Activated naive CD8-positive, alpha-beta T cell treated with anti-CD3 and anti-CD28 coated beads, Interleukin-2, amount 50 U/mL, for 24 hours (primary cell): ENCODE measurements around the gene CA14.
"Not testable (repeated sequence)": the region's sequence is repeated elsewhere in the genome, so short reads cannot be mapped to it uniquely, and the experiment has no call there.

Experiments used
- ATAC-seq: fragments of 150-1000 bp; cut with Tn5 transposase; one replicate; pipeline ENCODE4 v1.10.0; 2021
- DNase-seq: peaks from one replicate; pipeline ENCODE4 v3.0.0; 2021
- H3K27ac Mint-ChIP-seq: one replicate; pipeline ENCODE4 v1.8.0; 2021; ENCODE audit warnings: mild to moderate bottlenecking, mixed read lengths
- H3K27me3 Mint-ChIP-seq: one replicate; pipeline ENCODE4 v1.8.0; 2021; ENCODE audit warnings: mixed read lengths
- H3K36me3 Mint-ChIP-seq: one replicate; pipeline ENCODE4 v1.8.0; 2021; ENCODE audit warnings: low read depth, mixed read lengths
- H3K4me1 Mint-ChIP-seq: one replicate; pipeline ENCODE4 v1.8.0; 2021; ENCODE audit warnings: mixed read lengths
- H3K4me3 Mint-ChIP-seq: one replicate; pipeline ENCODE4 v1.8.0; 2021; ENCODE audit warnings: mild to moderate bottlenecking, moderate library complexity, mixed read lengths
- H3K9me3 Mint-ChIP-seq: one replicate; pipeline ENCODE4 v1.8.0; 2021; ENCODE audit warnings: mixed read lengths

The CA14 gene

GRCh38 chr1:150281758-150282557 lies 24.4 kb downstream of the CA14 start, which contains the start of gene CIART:
Gene CIART (plus strand): TSS chr1:150282554. CDS start chr1:150283268, 714 bp downstream.
- peaks cover 7% of the 10 kb centered on the region for H3K9me3 Mint-ChIP-seq
- H3K36me3 Mint-ChIP-seq: peaks cover 4% of the 10 kb centered on the region
- peaks cover 7% of the 10 kb centered on the region for H3K27me3 Mint-ChIP-seq
- peak within 1 kb of the TSS; percentile 78 for H3K4me3 Mint-ChIP-seq
- DNase-seq: peak; percentile 71
- H3K4me1 Mint-ChIP-seq: peaks cover 26% of the 10 kb centered on the region
- peak within 1 kb of the TSS; percentile 81 for H3K27ac Mint-ChIP-seq
- peak; percentile 96 for ATAC-seq

DNA sequence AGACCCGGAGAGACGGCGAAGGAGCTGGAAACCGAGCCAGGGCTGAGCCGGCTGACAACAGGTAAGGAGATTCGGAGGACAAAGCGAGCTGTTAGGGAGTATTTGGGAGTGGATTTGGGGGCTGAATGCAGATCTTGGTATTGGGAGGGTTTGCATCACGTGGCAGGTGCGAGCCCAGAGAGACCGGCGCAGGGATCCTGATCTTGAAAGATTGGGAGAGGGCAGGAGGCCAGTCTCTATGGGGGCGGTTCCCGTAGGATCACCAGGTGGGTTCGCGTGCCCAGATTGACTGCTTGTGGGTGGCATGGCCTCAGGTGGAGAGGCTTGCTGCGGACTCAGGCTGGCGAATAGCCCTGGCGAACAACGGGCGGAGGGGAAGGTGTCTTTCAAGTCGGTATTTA lies 25.0 kb downstream of the CA14 start:
- no peak for DNase-seq
- H3K4me1 Mint-ChIP-seq: peaks cover 26% of the 10 kb centered on the region
- no peak for ATAC-seq
- peaks cover 4% of the 10 kb centered on the region for H3K36me3 Mint-ChIP-seq
- peaks cover 7% of the 10 kb centered on the region for H3K9me3 Mint-ChIP-seq
- peak overlapping the region; percentile 81 for H3K27ac Mint-ChIP-seq
- H3K27me3 Mint-ChIP-seq: peaks cover 7% of the 10 kb centered on the region
- peak overlapping the region; percentile 78 for H3K4me3 Mint-ChIP-seq

- peaks cover 7% of the 10 kb centered on the region for H3K9me3 Mint-ChIP-seq
- peaks cover 26% of the 10 kb centered on the region for H3K4me1 Mint-ChIP-seq
- H3K27ac Mint-ChIP-seq: no peak overlapping the region
- ATAC-seq: no peak
- H3K4me3 Mint-ChIP-seq: no peak overlapping the region
- H3K27me3 Mint-ChIP-seq: peaks cover 7% of the 10 kb centered on the region
- peaks cover 4% of the 10 kb centered on the region for H3K36me3 Mint-ChIP-seq
- no peak for DNase-seq
These were observed 25.7 kb downstream of the CA14 start for GRCh38 chr1:150283260-150283659.

- DNase-seq: no peak
- ATAC-seq: no peak
- no peaks in the 10 kb centered on the region for H3K9me3 Mint-ChIP-seq
- no peak overlapping the region for H3K27ac Mint-ChIP-seq
- peaks cover 7% of the 10 kb centered on the region for H3K4me1 Mint-ChIP-seq
- no peak overlapping the region for H3K4me3 Mint-ChIP-seq
- peaks cover 1% of the 10 kb centered on the region for H3K36me3 Mint-ChIP-seq
- H3K27me3 Mint-ChIP-seq: no peaks in the 10 kb centered on the region
These were observed 30.8 kb downstream of the CA14 start for GRCh38 chr1:150288382-150288781.

- no peak for DNase-seq
- H3K36me3 Mint-ChIP-seq: peaks cover 2% of the 10 kb centered on the region
- no peak overlapping the region for H3K4me3 Mint-ChIP-seq
- peaks cover 11% of the 10 kb centered on the region for H3K4me1 Mint-ChIP-seq
- H3K27me3 Mint-ChIP-seq: no peaks in the 10 kb centered on the region
- H3K27ac Mint-ChIP-seq: no peak overlapping the region
- ATAC-seq: no peak
- H3K9me3 Mint-ChIP-seq: no peaks in the 10 kb centered on the region
These were observed 31.2 kb downstream of the CA14 start for GRCh38 chr1:150288822-150289221.

- Mint-ChIP-seq H3K4me3 (peak within 1 kb of the TSS; percentile 94), H3K27me3 (no peaks in the 10 kb centered on the region), H3K36me3 (peaks cover 38% of the 10 kb centered on the region), H3K27ac (peak within 1 kb of the TSS; percentile 98), H3K9me3 (no peaks in the 10 kb centered on the region), H3K4me1 (peaks cover 40% of the 10 kb centered on the region)
- DNase-seq (peak; percentile 88), ATAC-seq (peak; percentile 99)
These were observed 36.1 kb downstream of the CA14 start, which contains the start of gene MRPS21 for GRCh38 chr1:150293433-150294253. Gene MRPS21 (plus strand): TSS chr1:150293861. CDS start chr1:150294367, 506 bp downstream.

DNA sequence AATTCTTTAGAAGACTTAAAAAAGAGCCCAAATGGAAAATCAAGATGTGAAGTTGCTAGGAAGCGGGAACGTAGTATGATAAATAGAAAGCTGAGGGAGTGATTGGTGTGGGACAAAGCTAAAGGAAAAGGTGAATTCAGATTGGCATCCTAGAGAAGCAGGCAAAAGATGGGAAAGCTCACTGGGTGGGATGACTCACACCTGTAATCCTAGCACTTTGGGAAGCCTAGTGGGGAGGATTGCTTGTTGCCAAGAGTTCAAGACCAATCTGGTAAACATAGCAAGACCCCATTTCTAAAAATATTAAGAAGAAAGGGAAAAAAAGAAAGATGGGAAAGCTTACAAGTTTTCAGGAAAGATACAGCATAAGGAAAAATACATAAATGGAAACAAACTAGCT lies 37.9 kb downstream of the CA14 start:
- no peak for ATAC-seq
- H3K4me1 Mint-ChIP-seq: peaks cover 44% of the 10 kb centered on the region
- DNase-seq: no peak
- peak overlapping the region; percentile 71 for H3K27ac Mint-ChIP-seq
- H3K9me3 Mint-ChIP-seq: no peaks in the 10 kb centered on the region
- H3K4me3 Mint-ChIP-seq: peak overlapping the region; percentile 94
- peaks cover 49% of the 10 kb centered on the region for H3K36me3 Mint-ChIP-seq
- H3K27me3 Mint-ChIP-seq: no peaks in the 10 kb centered on the region

DNA sequence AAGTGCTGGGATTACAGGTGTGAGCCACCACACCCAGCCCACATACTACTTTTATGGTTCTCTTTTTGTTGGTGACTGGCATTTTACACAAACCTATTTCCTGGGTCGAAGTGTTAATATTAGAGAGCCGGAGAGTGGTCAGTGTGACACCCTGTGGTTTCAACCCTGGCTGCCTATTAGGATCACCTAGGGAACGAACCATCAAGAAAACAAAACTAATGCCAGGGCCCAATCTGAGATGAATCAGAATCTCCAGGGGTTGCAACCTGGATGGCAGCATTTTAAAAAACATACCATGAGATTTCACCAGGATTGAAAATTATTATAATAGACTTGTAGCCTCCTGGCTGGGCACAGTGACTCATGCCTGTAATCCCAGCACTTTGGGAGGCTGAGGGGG lies 42.1 kb downstream of the CA14 start:
- H3K36me3 Mint-ChIP-seq: peaks cover 54% of the 10 kb centered on the region
- H3K27me3 Mint-ChIP-seq: no peaks in the 10 kb centered on the region
- peaks cover 31% of the 10 kb centered on the region for H3K4me1 Mint-ChIP-seq
- ATAC-seq (no peak), DNase-seq (no peak)
- no peak overlapping the region for H3K27ac Mint-ChIP-seq
- no peaks in the 10 kb centered on the region for H3K9me3 Mint-ChIP-seq
- H3K4me3 Mint-ChIP-seq: no peak overlapping the region

- Mint-ChIP-seq H3K4me3 (no peak overlapping the region), H3K9me3 (no peaks in the 10 kb centered on the region), H3K4me1 (peaks cover 11% of the 10 kb centered on the region), H3K27ac (no peak overlapping the region), H3K36me3 (peaks cover 48% of the 10 kb centered on the region), H3K27me3 (no peaks in the 10 kb centered on the region)
- no peak for ATAC-seq
- no peak for DNase-seq
These were observed 44.8 kb downstream of the CA14 start for GRCh38 chr1:150302338-150302737.

DNA sequence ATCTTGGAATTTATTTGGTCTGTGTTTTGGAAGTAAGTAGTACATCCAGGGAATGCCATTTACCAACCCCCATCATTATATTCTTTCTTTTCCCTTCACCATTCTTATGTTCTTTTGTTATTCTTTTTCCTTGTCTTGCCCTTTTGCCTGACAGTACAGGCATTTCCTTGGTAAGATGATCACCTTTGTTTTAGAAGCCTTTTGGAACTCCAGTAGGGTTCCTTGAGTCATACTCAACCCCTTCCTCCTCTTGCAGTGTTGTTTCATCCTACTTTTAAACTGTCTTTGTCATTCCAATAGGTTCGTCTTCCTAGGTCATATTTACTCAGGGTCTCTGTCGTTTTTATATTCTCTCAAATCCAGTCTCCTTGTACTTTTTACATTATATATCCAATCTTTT lies 45.3 kb downstream of the CA14 start:
- Mint-ChIP-seq H3K4me3 (no peak overlapping the region), H3K27me3 (no peaks in the 10 kb centered on the region), H3K9me3 (no peaks in the 10 kb centered on the region), H3K4me1 (peaks cover 7% of the 10 kb centered on the region), H3K36me3 (peaks cover 48% of the 10 kb centered on the region), H3K27ac (no peak overlapping the region)
- no peak for DNase-seq
- ATAC-seq: no peak

DNA sequence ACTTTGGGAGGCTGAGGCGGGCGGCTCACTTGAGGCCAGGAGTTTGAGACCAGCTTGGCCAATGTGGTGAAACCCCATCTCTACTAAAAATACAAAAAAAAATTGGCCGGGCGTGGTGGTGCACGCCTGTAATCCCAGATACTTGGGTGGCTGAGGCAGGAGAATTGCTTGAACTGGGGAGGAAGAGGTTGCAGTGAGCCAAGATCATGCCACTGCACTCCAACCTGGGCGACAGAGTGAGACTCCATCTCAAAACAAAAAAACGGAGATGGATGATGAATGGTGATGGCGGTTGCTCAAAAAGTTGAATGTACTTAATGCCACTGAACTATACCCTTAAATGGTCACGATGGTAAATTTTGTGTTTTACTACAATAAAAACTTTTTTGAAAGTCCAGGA lies 51.0 kb downstream of the CA14 start:
- not testable (repeated sequence) for H3K27me3 Mint-ChIP-seq, H3K9me3 Mint-ChIP-seq, H3K4me1 Mint-ChIP-seq, ATAC-seq, H3K27ac Mint-ChIP-seq, H3K4me3 Mint-ChIP-seq, DNase-seq
- H3K36me3 Mint-ChIP-seq: peaks cover 32% of the 10 kb centered on the region

DNA sequence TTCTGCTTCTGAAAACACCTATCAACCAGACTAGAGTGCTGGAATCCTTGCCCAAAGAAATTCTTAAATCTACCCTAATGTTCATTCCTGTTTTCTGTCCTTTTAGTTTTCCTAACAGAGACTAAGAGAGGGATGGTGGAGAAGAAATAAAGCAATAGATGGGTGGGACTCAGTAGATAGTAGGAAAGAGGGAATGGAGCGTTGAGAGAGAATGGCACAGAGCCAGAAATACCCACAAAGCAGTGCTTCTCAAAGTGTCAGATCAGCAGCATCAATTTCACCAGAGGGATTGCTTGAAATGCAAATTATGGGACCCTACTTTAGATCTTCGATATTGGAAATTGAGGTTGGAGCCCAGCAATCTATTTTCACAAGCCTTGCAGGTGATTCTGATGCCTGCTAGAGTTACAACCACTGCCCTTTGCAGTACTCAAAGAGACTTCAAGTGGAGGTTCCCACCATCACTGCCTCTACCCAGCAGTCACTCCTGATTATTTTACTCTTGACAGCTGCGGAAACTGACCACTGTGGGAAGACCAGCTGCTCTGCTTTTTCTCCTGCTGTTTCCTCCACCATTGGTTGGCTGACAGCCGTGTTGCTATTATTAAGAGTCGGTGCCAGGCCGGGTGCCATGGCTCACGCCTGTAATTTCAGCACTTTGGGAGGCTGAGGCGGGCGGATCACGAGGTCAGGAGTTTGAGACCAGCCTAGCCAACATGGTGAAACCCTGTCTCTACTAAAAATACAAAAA lies 52.4 kb downstream of the CA14 start:
- DNase-seq: no peak
- ATAC-seq: no peak
- no peak overlapping the region for H3K4me3 Mint-ChIP-seq
- H3K9me3 Mint-ChIP-seq: no peaks in the 10 kb centered on the region
- no peaks in the 10 kb centered on the region for H3K27me3 Mint-ChIP-seq
- H3K36me3 Mint-ChIP-seq: peaks cover 32% of the 10 kb centered on the region
- no peak overlapping the region for H3K27ac Mint-ChIP-seq
- H3K4me1 Mint-ChIP-seq: no peaks in the 10 kb centered on the region

DNA sequence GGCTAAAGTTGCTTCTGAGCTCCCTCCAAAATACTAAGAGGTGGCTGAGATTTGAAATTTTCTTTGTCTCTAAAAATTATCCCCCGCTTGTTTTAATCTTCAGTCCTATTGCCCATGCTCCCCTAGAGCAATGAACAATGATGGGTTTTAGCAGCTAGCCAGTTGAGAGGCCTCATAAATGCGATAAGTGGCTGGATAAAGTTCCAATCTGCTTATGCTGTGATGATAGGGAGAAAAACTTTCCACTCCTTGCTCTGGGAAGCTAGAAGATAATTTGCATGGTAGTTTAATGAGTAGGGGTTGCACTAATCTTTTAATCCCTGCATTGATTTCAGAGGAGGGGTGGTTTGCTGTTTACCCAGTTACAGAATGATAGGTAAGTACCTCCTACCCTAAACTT lies 54.2 kb downstream of the CA14 start:
- H3K4me3 Mint-ChIP-seq: no peak overlapping the region
- H3K9me3 Mint-ChIP-seq: no peaks in the 10 kb centered on the region
- no peak for ATAC-seq

More for the DNA sequence above, 54.2 kb downstream of the CA14 start:
- Mint-ChIP-seq H3K36me3 (peaks cover 21% of the 10 kb centered on the region), H3K27me3 (no peaks in the 10 kb centered on the region), H3K27ac (no peak overlapping the region), H3K4me1 (no peaks in the 10 kb centered on the region)
- DNase-seq: no peak
